ENCODE results near the gene GFI1.

The GFI1 gene

GRCh38 chr1:92503926-92504285 lies 17.2 kb upstream of the GFI1 start:
- DNase-seq (ENCODE audit: extremely low read depth, insufficient read length) = no peak
- no peak for TF ChIP-seq CTCF (IDR thresholded peaks at IDR 0.05; ENCODE audit: insufficient read depth, low read length, poor library complexity, severe bottlenecking)
- no peak overlapping the region for H3K4me3 ChIP-seq (replicated peaks; ENCODE audit: low read depth, low read length)

GRCh38 chr1:92503043-92503925 lies 16.6 kb upstream of the GFI1 start:
- Histone ChIP-seq H3K4me3 (replicated peaks; ENCODE audit: low read depth, low read length) (no peak overlapping the region), H3K27me3 (replicated peaks; ENCODE audit: control insufficient read depth, insufficient read depth, low read length) (no peaks in the 10 kb centered on the region), H3K36me3 (ENCODE audit: control insufficient read depth, insufficient read depth, low read length) (no peaks in the 10 kb centered on the region)
- no peak for DNase-seq (ENCODE audit: extremely low read depth, insufficient read length)
- no peak for TF ChIP-seq CTCF (IDR thresholded peaks at IDR 0.05; ENCODE audit: insufficient read depth, low read length, poor library complexity, severe bottlenecking)

More at GRCh38 chr1:92503926-92504285, 17.2 kb upstream of the GFI1 start:
- Histone ChIP-seq H3K36me3 (ENCODE audit: control insufficient read depth, insufficient read depth, low read length) (no peaks in the 10 kb centered on the region), H3K27me3 (replicated peaks; ENCODE audit: control insufficient read depth, insufficient read depth, low read length) (no peaks in the 10 kb centered on the region)

DNA sequence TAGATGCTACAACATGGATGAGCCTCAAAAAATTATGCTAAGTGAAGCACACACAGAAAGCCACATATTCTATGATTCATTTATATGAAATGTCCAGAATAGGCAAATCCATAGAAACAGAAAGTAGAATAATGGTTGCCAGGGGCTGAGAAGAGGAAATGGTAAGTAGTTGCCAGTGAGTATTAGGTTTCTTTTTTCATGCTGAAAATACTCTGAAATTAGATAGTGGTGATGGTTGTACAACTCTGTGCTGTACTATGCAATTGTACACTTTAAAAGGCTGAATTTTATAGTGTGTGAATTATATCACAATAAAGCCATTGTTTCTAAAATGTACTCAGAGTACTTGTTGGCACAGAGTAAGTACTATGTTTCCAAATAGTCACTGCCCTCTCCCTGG lies 15.5 kb upstream of the GFI1 start:
- H3K27me3 ChIP-seq (replicated peaks; ENCODE audit: control insufficient read depth, insufficient read depth, low read length) = no peaks in the 10 kb centered on the region
- H3K4me3 ChIP-seq (replicated peaks; ENCODE audit: low read depth, low read length) = no peak overlapping the region
- no peaks in the 10 kb centered on the region for H3K36me3 ChIP-seq (ENCODE audit: control insufficient read depth, insufficient read depth, low read length)
- no peak for TF ChIP-seq CTCF (IDR thresholded peaks at IDR 0.05; ENCODE audit: insufficient read depth, low read length, poor library complexity, severe bottlenecking)
- DNase-seq (ENCODE audit: extremely low read depth, insufficient read length) = no peak

- no peak overlapping the region for H3K4me3 ChIP-seq (replicated peaks; ENCODE audit: low read depth, low read length)
- no peak for DNase-seq (ENCODE audit: extremely low read depth, insufficient read length)
- no peaks in the 10 kb centered on the region for H3K36me3 ChIP-seq (ENCODE audit: control insufficient read depth, insufficient read depth, low read length)
- no peaks in the 10 kb centered on the region for H3K27me3 ChIP-seq (replicated peaks; ENCODE audit: control insufficient read depth, insufficient read depth, low read length)
- no peak for TF ChIP-seq CTCF (IDR thresholded peaks at IDR 0.05; ENCODE audit: insufficient read depth, low read length, poor library complexity, severe bottlenecking)
These were observed 13.8 kb upstream of the GFI1 start for GRCh38 chr1:92500552-92500951.

- TF ChIP-seq CTCF (IDR thresholded peaks at IDR 0.05; ENCODE audit: insufficient read depth, low read length, poor library complexity, severe bottlenecking) = no peak
- no peaks in the 10 kb centered on the region for H3K36me3 ChIP-seq (ENCODE audit: control insufficient read depth, insufficient read depth, low read length)
- no peak for DNase-seq (ENCODE audit: extremely low read depth, insufficient read length)
- H3K4me3 ChIP-seq (replicated peaks; ENCODE audit: low read depth, low read length) = no peak overlapping the region
- H3K27me3 ChIP-seq (replicated peaks; ENCODE audit: control insufficient read depth, insufficient read depth, low read length) = no peaks in the 10 kb centered on the region
These were observed 8.8 kb upstream of the GFI1 start for GRCh38 chr1:92495392-92496063.

Measured in GM06990 (cell line).